Uterus (tissue), 2 donors: Measurements from ENCODE around the gene RAPGEF3.

Source experiments
- CTCF ChIP-seq, 4 experiments: fragments of 200-600 bp in 2 of 4; fragments of 450-650 bp in 2 of 4; sonication (generic) in 2 of 4; IDR thresholded peaks; one replicate each; pipeline ENCODE4 v1.5.1; 2016 to 2019; ENCODE audit warnings: antibody characterized with exemption in 4 of 4, mild to moderate bottlenecking in 2 of 4, moderate library complexity in 1 of 4
- POLR2A ChIP-seq, 2 donors: fragments of 450-650 bp; IDR thresholded peaks; one replicate each; pipeline ENCODE4 v1.6.1; 2016; ENCODE audit warnings: antibody characterized with exemption in 2 of 2, mild to moderate bottlenecking in 1 of 2, moderate library complexity in 1 of 2

GRCh38 chr12:47721431-47721973, 37.2 kb downstream of the RAPGEF3 start:
- TF ChIP-seq POLR2A (IDR thresholded peaks at IDR 0.05), result no peak
- TF ChIP-seq CTCF (IDR thresholded peaks at IDR 0.05), result no peak
